Measurements from ENCODE around the gene KCNK3. TPM values are rescaled to one million over a fixed set of nuclear protein-coding genes. Genes with fewer than 3 reads are reported as not detected.
"Not testable (repeated sequence)": the region's sequence is repeated elsewhere in the genome, so short reads cannot be mapped to it uniquely, and the experiment has no call there.

KCNK3 gene
- total RNA-seq, 2 donors from 2014 or later, result not detected

DNA sequence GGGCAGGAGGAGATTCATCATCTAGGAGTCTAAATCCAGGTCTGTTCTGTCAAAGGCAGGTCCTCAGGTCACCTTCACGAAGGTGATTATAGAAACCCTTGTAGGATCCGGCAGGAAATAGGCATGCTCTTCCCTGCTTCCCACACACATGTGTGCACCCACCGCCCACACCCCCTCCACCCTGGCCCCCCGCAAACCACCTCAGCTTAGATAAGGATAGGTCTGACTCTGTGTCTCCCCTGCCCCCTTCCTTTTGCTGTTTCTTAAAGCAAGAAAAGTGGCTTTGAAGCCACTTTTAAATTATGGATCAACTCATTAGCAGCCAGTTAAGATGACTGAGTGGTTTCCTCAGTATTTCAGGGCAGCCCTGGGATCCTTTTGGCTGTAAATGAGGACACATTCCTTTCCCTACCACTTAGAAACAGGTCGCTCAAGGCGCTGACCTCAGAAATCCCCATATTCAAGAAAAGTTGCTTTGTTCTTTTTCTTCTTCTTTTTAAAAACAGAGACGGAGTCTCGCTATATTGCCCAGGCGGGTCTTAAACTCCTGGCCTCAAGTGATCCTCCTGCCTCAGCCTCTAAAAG is 36.8 kb upstream of the KCNK3 start:
- H3K36me3 Mint-ChIP-seq, result peaks cover 6 to 12% of the 10 kb centered on the region in 2 donors
- H3K27ac Mint-ChIP-seq, result no peak overlapping the region
- H3K9me3 Mint-ChIP-seq, result peaks cover 4 to 19% of the 10 kb centered on the region in 2 donors
- no peak for DNase-seq (ENCODE audit: low spot score in 2 of 2)
- ATAC-seq, result no peak

GRCh38 chr2:26657265-26657664 is 35.3 kb upstream of the KCNK3 start:
- no peak for DNase-seq (ENCODE audit: low spot score in 2 of 2)
- Mint-ChIP-seq H3K36me3 (peaks cover 6 to 12% of the 10 kb centered on the region in 2 donors), H3K27ac (no peak overlapping the region), H3K9me3 (peaks cover 10 to 27% of the 10 kb centered on the region in 2 donors)
- no peak for ATAC-seq

DNA sequence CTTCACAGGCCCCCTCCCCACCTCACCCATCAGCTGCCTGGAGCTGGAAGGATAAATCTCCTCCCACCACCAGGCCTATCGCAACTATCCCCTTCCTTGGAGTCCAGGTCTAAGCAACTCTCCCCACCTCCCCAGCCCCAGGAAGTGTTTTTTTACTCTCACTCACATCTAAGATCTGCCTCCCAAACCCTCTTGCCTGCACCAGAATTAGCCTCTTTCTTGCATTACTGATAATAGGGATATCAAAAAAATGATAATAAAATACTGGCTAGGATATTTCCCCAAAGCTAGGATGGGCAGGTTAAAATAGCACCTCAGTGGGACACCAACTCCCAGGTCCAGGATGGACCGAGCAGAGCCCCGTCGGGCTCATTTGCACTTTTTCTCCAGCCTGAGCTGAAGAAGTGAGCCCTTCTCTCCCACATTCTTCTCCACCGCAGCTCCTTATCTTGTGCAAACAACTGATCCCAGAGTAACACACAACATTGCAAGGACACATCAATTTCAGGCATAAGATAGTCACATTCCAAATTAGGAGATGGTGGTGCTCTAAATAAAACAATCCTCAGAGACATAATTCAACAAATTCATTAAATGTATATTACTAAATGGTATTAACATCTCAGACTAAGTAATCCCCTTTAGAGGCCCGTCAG is 33.7 kb upstream of the KCNK3 start:
- H3K9me3 Mint-ChIP-seq, result peaks cover 10 to 27% of the 10 kb centered on the region in 2 donors
- no peak for DNase-seq (ENCODE audit: low spot score in 2 of 2)
- peaks cover 6 to 12% of the 10 kb centered on the region in 2 donors for H3K36me3 Mint-ChIP-seq
- H3K27ac Mint-ChIP-seq, result no peak overlapping the region
- ATAC-seq, result no peak

DNA sequence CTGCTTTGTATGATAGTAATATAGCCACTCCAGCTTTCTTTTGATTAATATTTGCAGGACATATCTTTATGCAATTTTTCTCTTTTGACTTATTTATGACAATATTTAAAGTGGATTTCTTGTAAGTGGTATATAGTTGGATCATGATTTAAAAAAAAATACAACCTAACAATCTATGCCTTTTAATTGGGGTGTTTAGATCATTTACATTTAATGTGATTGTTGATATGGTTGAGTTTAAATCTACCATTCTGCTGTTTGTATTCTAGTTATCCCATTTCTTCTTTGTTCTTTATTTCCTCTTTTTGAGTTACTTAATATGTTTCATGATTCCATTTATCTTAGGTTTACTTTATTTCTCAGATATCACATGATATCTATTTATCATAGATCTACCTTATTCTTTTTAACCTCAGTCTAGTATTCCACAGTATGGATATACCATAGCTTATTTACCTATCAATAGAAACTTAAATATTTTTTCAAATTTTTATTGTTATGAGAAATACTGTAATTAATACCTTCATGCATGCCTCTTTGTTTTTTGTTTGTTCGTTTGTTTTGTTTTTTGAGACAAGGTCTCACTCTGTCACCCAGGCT is 32.1 kb upstream of the KCNK3 start:
- H3K27ac Mint-ChIP-seq, result no peak overlapping the region

DNA sequence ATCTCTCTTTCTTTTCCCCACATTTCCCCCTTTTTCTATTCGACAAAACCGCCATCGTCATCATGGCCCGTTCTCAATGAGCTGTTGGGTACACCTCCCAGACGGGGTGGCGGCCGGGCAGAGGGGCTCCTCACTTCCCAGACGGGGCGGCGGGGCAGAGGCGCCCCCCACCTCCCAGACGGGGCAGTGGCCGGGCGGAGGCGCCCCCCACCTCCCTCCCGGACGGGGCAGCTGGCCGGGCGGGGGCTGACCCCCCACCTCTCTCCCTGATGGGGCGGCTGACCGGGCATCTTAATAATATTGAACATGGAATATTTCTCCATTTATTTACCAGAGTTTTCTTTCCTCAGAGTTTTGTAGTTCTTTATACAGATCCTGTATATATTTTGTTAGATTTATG is 27.2 kb upstream of the KCNK3 start:
- H3K36me3 Mint-ChIP-seq; DNase-seq (ENCODE audit: low spot score in 2 of 2); H3K27ac Mint-ChIP-seq; ATAC-seq: not testable (repeated sequence)
- H3K9me3 Mint-ChIP-seq, result peaks cover 6 to 12% of the 10 kb centered on the region in 2 donors

More for the DNA sequence above, 32.1 kb upstream of the KCNK3 start:
- no peak for DNase-seq (ENCODE audit: low spot score in 2 of 2)
- H3K9me3 Mint-ChIP-seq, result peaks cover 10 to 27% of the 10 kb centered on the region in 2 donors
- no peak for ATAC-seq
- peaks cover 6 to 12% of the 10 kb centered on the region in 2 donors for H3K36me3 Mint-ChIP-seq

- Mint-ChIP-seq H3K36me3 (peaks cover 0 to 4% of the 10 kb centered on the region in 2 donors), H3K27ac (no peak overlapping the region)
- no peak for ATAC-seq
These were observed 25.9 kb upstream of the KCNK3 start for GRCh38 chr2:26666671-26667070.

GRCh38 chr2:26668041-26668440 is 24.5 kb upstream of the KCNK3 start:
- H3K36me3 Mint-ChIP-seq, result peaks cover 0 to 4% of the 10 kb centered on the region in 2 donors
- no peak for DNase-seq (ENCODE audit: low spot score in 2 of 2)
- no peaks in the 10 kb centered on the region for H3K9me3 Mint-ChIP-seq
- H3K27ac Mint-ChIP-seq, result peak overlapping the region in 1 of 2 donors; percentile 52
- ATAC-seq, result no peak

More at GRCh38 chr2:26666671-26667070, 25.9 kb upstream of the KCNK3 start:
- no peak for DNase-seq (ENCODE audit: low spot score in 2 of 2)
- H3K9me3 Mint-ChIP-seq, result no peaks in the 10 kb centered on the region

GRCh38 chr2:26668856-26669750 is 23.4 kb upstream of the KCNK3 start:
- DNase-seq (ENCODE audit: low spot score in 2 of 2), result no peak
- Mint-ChIP-seq H3K36me3 (peaks cover 0 to 4% of the 10 kb centered on the region in 2 donors), H3K9me3 (no peaks in the 10 kb centered on the region), H3K27ac (no peak overlapping the region)
- ATAC-seq, result no peak

DNA sequence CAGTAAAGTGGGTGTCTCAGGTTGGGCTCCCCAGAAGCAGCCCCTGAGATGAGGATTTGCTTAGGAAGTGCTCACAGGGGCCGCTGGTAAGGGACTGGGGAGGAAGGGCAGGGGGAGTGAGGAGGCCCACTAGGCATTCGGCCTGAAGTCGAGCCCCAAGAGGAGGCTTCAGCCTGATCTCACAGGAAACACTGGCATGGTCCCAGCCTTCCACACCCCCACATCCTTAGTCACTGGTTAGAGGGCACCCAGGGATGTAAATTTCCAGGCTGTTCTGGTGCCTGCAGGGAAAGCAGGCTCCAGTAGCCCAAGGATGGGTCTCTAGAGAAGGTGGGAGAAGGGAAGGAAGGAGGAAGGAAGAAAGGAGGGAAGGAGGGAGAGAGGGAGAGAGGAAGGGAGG is 22.4 kb upstream of the KCNK3 start:
- DNase-seq (ENCODE audit: low spot score in 2 of 2) (no peak), ATAC-seq (no peak)
- H3K36me3 Mint-ChIP-seq, result peaks cover 0 to 4% of the 10 kb centered on the region in 2 donors
- no peaks in the 10 kb centered on the region for H3K9me3 Mint-ChIP-seq
- H3K27ac Mint-ChIP-seq, result no peak overlapping the region

- H3K27ac Mint-ChIP-seq, result no peak overlapping the region
- no peak for DNase-seq (ENCODE audit: low spot score in 2 of 2)
- no peak for ATAC-seq
- H3K9me3 Mint-ChIP-seq, result no peaks in the 10 kb centered on the region
- H3K36me3 Mint-ChIP-seq, result peaks cover 0 to 4% of the 10 kb centered on the region in 2 donors
These were observed 21.5 kb upstream of the KCNK3 start for GRCh38 chr2:26670931-26671460.

GRCh38 chr2:26671691-26672090 is 20.8 kb upstream of the KCNK3 start:
- ATAC-seq (no peak), DNase-seq (ENCODE audit: low spot score in 2 of 2) (no peak)
- H3K27ac Mint-ChIP-seq, result no peak overlapping the region
- H3K36me3 Mint-ChIP-seq, result peaks cover 0 to 4% of the 10 kb centered on the region in 2 donors
- H3K9me3 Mint-ChIP-seq, result no peaks in the 10 kb centered on the region

- DNase-seq (ENCODE audit: low spot score in 2 of 2) (no peak), ATAC-seq (no peak)
- Mint-ChIP-seq H3K9me3 (no peaks in the 10 kb centered on the region), H3K27ac (no peak overlapping the region), H3K36me3 (no peaks in the 10 kb centered on the region)
These were observed 20.3 kb upstream of the KCNK3 start for GRCh38 chr2:26672112-26672817.

DNA sequence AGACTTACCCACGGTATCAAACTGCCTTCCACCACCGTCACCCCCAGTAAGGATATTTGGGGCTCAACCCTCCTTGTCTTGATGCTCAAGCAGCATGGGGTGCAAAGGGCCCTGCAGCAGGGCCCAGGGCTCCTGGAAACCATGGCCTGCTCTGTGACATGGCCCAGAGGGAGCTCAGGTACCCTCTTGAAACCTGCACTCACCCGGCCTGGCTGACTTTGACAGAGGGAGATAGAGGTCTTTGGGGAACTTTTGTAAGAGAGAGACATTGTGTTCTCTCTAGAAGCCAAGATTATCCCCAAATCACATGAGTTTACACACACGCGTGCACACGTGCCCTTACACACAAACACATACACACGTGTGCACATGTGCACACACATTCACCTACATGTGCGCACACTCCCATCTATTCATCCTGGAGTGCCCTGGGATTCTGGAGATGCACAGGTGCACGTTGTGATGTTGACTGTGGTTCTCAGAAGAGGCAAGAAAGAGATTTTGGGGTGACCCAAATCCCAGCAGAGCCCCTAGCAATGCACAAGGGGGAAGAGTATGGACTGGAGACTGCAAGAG is 19.6 kb upstream of the KCNK3 start:
- no peaks in the 10 kb centered on the region for H3K9me3 Mint-ChIP-seq
- no peaks in the 10 kb centered on the region for H3K36me3 Mint-ChIP-seq
- no peak overlapping the region for H3K27ac Mint-ChIP-seq
- ATAC-seq, result no peak
- DNase-seq (ENCODE audit: low spot score in 2 of 2), result no peak

GRCh38 chr2:26674002-26674751 is 18.3 kb upstream of the KCNK3 start:
- Mint-ChIP-seq H3K36me3 (no peaks in the 10 kb centered on the region), H3K9me3 (no peaks in the 10 kb centered on the region), H3K27ac (no peak overlapping the region)
- DNase-seq (ENCODE audit: low spot score in 2 of 2) (no peak), ATAC-seq (no peak)

- Mint-ChIP-seq H3K36me3 (no peaks in the 10 kb centered on the region), H3K9me3 (no peaks in the 10 kb centered on the region), H3K27ac (no peak overlapping the region)
- ATAC-seq, result no peak
- no peak for DNase-seq (ENCODE audit: low spot score in 2 of 2)
These were observed 17.8 kb upstream of the KCNK3 start for GRCh38 chr2:26674771-26675170.
